GM19452 (cell line): Measurements from ENCODE around the gene USP33.
"Not testable (repeated sequence)": the region's sequence is repeated elsewhere in the genome, so short reads cannot be mapped to it uniquely, and the experiment has no call there.

ENCODE experiments used
- ATAC-seq: cut with Tn5 transposase; IDR thresholded peaks from one replicate; pipeline ENCODE4 v1.9.1; 2021; ENCODE audit not compliant: unreplicated experiment

USP33 gene

DNA sequence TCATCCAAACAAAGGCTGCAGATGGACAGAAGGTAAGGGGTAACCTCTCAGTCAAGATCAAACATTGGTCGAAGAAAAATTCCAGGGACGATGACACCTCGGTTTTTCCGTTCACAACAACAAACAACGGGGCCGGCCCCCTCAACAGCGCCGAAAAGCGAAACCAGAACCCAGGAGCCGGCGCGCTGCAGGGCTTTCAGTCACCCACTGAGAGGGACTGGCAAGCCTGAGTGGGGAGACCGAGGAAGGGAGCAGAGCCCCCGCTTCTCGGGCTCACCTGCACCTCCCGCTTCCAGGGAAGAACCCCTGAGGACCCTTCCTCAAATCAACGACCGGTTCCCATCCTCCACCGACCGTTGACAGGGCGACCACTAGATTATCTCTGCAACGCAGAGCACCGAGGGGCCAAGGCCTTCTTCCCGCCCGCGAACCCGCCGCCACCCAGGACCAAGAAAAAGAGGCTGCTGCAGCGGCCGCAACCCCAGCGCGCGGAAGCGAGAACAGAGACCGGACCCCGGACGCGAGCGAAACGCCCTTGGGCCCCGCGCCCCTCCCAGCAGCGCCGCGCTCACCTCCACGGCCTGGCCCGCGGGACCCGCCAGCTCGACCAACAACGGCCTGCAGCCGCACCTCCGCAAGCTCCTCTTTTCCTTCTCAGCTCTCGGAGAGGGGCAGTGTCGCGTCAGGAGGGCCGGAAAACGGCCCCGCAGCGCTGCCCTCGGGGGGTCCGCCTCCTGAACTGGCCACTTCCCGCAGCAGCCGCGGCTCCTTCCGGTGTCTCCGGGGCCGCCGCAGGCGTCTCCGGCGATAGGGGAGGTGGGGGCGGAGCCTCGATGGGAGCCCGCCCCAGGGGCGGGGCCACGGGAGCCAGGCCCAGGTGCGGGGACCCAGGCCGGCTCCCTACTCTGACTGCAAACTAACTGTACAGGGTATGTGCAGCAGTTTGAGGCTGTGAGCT, at the start of gene USP33:
Gene USP33, minus strand, starts transcription at position 782 of the 958 bp plus-strand sequence. CDS start 18,155 bp downstream, outside the sequence.
- peak; percentile 96 for ATAC-seq

DNA sequence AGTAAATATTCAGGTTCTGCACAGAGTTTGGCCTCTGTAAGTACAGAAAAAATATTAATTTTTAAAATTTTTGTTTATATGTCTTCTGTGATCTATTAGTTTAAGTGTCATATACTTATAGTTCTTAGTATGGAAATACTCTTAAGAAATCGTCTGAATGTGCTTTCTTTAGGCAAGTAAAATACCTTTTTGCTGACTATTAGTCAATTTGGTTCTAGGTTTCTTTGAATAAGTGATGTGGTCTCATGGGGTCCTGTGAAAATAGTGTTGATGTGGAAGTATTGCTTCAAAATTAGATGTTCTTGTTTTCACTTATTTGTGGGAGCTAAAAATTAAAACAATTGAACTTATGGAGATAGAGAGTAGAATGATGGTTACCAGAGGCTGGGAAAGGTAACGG, 43.7 kb upstream of the USP33 start:
- ATAC-seq: no peak

DNA sequence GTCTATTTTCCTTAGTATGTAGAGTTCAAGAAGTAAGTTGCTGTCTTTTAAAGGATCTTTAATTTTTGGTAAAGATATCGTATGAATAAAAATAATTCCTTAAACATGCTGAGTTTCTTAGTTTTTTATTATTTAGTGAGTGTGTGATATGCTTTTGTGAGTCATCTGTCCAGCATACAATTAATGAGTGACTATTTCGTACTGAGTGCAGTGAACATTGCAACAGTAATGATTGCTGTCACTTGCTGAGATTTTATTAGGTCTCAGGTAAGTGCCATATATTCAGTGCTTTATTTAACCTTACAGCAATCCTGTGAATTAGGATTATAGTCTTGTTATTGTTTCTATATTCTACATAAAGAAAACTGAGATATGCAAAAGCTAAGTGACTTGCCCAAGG, 42.4 kb upstream of the USP33 start:
- no peak for ATAC-seq

DNA sequence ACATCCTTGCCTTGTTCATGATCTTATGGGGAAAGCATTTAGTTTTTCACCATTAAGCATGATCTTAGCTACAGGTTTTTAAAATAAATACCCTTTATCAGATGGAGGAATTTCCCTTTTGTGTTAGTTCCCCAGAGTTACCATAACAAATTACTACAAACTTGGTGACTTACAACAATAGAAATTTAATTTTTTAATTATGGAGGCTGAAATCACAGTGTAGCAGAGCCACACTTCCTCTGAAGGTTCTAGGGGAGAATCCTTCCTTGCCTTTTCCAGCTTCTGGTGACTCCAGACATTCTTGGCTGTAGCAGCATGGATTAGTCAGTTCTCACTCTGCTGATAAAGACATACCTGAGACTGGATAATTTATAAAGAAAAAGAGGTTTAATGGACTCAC, 38.3 kb upstream of the USP33 start:
- ATAC-seq: no peak

DNA sequence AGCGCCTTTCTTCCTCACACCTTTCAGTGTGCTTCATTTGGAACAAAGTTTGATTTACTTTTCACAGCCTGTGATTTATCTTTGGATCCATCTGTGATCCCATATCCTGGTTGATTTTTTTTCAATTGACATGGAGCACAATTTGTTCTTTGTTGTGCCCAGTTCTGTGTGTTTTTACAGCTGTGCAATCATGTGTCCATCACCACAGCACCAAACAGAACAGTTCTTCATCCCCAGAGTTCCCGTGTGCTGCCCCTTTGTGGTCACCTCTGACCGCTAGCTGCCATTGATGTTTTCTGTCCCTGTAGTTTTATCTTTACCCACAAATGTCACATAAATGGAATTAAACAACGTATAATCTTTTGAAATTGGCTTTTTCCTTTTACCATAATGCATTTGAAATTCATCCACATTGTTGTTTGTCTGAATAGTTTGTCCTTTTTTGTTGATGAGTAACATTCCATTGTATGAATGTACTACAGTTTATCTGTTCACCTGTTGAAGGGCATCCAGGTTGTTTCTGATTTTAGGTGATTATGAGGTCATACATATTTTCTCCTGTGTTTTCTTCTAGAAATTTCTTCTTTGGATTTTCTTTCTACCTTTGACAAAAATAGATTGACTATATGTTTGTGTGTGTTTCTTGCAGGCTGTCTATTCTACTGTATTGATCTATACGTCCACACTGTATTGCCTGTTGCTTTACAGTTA, 37.2 kb upstream of the USP33 start:
- ATAC-seq: no peak

DNA sequence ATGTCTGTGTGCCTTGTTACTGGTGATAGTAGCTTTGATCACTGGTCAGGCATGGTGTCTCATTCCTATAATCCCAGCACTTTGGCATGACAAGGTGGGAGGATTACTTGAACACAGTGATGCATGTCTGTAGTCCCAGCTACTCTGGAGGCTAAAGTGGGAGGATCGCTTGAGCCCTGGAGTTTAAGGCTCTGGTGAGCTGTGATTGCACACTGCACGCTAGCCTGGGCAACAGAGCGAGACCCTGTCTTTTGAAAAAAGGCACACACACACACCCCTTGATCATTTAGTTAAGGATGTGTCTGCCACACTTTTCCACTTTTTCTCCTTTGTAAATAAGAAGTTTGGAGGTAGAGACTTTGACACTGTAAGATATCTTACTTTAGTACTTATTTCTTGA, 34.9 kb upstream of the USP33 start:
- ATAC-seq: no peak

DNA sequence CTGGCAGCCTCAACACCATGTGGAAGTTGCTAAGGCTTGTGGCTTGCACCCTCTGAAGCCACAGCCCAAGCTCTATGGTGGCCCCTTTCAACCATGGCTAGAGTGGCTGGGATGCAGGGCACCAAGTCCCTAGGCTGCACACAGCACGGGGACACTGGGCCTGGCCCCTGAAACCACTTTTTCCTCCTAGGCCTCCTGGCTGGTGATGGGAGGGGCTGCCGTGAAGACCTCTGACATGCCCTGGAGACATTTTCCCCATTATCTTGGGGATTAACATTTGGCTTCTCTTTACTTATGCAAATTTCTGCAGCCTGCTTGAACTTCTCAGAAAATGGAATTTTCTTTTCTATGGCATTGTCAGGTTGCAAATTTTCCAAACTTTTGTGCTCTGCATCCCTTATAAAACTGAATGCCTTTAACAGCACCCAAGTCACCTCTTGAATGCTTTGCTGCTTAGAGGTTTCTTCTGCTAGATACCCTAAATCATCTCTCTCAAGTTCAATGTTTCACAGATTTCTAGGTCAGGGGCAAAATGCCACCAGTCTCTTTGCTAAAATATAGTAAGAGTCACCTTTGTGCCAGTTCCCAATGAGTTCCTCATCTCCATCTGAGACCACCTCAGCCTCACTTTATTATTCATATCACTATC, 26.6 kb upstream of the USP33 start:
- not testable (repeated sequence) for ATAC-seq

DNA sequence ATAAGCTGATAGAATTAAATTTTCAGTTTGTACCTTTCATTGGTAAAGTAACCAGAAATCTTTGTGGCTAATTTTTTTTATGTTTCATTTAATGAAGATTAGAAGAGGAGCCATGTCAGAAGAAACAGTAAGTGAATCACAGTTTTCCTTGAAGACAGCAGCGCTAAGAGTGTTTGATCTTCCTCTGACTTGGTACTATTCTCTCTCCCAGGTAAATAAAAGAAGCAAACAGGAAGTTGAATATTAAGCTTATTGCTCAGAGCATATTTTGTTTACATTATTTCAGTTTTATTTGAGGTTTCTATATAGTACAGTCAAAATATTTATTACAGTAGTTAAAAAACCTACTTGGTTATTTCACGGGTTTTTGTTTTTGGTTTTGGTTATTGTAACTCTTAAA, 23.5 kb upstream of the USP33 start:
- no peak for ATAC-seq

DNA sequence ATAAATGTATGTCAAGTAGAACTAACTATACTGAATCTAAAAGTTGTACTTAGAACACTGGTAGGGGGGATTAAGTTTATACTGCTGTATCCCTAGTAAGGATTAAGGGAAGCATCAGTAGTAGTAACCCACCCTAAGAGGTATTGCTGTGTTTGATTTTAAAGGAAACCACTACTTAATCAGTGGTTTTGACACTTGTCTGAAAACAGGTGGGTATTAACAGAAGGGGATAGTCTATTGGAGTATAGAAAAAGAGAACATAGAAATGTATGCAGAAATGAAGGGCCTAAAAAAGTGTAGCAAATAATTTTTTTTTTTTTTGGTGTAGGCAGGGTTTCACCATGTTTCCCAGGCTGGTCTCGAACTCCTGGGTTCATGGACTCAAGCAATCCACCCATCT, 22.0 kb upstream of the USP33 start:
- no peak for ATAC-seq

DNA sequence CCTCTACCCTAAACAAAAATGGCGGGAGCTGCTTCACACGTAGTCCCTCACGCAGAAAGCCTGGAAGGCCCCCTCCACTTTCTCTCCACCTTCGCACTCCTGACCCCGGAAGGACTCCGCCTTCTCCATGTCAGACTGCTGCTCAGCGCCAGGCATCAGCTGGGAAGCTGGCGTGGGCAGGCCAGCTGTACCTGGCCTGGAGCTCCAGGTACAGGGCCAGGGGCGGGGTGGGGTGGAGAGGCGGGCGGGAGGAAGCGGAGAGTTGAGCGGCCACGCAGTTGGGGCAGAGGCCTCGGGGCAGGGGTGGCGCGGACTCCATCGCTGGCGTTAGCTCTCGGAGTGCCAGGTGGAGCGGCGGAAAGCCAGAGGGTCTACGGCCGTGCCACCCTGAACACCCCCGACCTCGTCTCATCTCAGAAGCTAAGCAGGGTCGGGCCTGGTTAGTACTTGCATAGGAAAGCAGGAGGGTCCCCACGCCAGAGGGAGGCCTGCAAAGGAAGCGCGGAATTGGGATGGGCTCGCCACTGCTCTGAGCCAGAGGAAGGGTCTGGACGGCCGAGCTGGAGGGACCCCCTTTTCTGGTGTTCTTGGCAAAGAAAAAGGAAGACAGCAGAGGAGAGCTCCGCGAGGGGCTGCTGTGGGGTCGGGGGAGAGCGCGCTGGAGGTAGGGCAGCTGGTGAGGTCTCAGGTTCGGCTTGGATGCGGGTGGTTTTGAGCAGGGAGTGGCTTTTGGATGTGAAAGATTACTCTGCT, 20.1 kb upstream of the USP33 start, which contains the start of gene MIGA1:
Gene MIGA1, plus strand, starts transcription at position 121 of the 753 bp plus-strand sequence. CDS start 3,604 bp downstream, outside the sequence.
- peak; percentile 91 for ATAC-seq

DNA sequence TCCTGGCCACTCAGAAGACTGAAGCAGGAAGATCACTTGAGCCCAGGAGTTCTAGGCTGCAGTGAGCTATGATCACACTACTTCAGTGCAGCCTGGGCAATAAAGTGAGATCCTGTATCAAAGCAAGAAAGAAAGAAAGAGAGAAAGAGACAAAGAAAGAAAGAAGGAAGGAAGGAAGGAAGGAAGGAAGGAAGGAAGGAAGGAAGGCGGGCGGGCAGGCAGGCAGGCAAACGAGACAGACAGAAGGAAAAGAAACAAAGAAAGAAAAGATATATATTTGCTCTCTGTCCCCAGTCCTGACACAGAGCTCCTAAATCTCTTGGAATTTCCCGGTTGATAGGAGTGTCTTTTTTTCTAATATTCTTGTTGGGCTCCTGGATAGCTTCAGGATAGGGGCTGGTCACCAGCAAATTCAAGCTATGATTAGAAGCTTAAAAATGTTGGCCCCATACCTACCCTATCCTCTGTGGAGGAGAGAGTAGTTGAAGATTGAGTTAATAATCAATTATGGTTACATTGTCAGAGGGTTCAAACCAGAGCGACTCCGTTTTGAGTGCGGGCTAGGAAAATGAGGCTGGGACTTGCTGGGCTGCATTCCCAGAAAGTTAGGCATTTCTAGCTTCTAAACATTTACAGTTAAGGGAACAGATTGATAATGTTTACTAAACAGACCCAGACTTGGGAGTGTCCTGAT, 16.5 kb upstream of the USP33 start:
- no peak for ATAC-seq

DNA sequence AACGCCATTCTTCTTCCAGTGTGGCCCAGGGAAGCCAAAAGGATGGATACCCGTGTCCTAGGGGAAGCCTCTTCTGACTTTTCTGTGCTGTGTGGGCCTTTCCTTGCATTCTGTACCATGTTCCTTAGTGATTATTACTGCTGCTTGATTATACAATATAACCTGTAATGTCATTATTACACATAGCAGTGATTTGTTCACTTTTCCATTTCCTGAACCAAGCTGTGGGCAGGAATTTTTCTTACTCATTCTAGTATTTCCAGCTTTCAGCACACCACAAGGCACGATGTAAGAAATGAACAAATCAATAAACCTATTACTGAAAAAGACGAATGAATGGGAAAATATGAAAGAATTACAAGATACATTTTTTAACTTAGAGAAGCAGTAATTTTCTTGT, 8.4 kb upstream of the USP33 start:
- no peak for ATAC-seq

DNA sequence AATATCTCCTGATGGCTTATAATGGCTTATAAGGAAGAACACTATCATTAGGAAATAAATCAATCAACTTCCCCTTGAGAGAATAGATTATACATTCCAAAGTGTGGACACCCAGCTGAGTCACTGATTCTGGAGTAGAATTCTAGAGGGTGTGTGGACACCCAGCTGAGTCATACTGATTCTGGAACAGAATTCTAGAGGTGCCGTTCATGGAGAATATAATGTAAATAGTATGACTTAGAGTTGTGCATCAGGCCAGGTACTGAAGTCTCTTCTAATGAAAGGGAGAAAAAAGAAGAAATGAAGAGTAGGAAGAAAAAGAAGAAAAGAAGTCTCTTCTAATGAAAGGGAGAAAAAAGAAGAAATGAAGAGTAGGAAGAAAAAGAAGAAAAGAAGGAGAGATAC, 2.4 kb upstream of the USP33 start:
- no peak for ATAC-seq

DNA sequence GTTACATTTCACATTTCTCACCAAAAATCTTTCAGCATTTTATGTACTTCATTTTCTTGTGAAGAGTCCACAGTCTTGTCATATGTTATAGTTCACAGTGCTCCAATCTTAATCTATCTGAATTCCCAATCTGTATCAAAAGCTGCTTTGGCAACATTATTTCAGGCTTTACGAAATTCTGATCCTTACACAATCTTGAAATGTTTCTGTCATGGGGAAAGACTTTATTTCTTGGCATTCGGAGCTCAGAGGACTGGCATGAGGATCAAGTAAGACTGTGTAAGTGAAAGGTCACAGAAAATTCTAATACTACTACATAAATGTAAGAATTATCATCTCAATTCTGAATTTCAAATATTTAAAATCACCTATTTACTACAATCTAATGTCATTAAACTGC, 2.0 kb downstream of the USP33 start:
- ATAC-seq: no peak

DNA sequence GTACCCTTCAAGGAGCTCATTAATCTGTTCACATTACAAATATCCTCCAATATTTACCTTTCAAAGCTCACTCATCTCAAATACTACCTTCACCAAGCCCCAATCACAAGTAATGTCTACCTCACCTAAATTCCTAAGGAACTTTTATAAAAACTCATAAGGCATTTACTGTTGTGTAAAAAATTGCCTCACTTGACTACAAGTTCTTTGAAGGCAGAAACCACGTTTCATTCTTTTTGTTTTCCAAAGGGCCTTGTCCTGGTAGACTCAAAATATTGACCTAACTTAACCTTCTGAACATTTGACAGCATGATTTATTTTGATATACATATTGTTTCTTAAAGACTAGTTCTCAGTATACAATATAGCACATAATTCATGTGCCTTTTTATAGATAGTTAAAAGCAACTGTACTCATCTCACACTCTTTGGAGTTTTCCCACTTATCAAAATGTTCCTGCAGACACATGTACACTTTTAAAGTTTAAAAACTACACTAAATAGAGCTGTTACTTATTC, 2.5 kb downstream of the USP33 start:
- no peak for ATAC-seq

DNA sequence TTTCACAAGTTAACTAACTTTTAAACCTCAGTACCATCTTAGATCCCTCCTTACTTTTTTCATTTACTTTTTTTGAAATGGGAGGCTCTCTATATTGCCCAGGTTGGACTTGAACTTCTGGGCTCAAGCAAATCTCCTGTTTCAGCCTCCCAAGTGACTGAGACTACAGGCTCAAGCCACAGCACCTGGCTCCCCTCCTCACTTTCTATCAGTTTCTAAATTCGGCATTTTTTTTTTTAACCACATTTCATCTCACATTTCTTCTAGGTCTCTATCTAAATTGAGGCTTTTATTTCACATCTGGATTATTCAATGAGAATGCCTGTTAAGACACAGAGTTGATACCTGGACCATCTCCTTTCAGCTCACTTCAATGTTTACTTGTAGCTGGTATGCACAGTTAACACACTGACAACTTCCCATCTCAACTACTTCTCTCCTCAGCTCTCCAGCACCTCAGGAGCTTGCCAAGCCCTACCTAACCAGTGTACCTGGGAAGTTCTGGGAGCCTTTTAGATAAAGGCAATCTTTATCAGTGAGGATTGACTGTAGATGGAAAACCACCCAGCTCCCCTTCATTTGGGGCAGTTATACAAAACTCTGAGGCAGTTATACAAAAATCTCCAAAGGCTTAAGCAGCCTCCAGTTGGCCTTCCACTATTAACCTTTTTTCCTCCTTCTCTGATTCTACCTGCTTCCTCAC, 3.4 kb downstream of the USP33 start:
- ATAC-seq: no peak

DNA sequence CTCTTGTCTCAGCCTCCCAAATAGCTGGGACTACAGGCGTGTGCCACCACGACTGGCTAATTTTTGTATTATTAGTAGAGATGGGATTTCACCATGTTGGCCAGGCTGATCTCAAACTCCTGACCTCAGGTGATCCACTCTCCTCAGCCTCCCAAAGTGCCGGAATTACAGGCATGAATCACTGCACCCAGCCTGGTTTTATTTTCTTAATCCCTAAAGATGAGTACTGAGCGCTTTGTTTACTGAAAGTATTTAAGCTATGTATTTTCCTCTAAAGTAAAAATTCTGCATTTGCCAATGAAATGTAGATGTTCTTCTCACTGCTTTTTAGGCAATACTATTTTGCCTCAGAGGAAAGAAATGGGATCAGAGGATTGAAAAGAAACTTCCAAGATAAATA, 10.2 kb downstream of the USP33 start:
- ATAC-seq: not testable (repeated sequence)

DNA sequence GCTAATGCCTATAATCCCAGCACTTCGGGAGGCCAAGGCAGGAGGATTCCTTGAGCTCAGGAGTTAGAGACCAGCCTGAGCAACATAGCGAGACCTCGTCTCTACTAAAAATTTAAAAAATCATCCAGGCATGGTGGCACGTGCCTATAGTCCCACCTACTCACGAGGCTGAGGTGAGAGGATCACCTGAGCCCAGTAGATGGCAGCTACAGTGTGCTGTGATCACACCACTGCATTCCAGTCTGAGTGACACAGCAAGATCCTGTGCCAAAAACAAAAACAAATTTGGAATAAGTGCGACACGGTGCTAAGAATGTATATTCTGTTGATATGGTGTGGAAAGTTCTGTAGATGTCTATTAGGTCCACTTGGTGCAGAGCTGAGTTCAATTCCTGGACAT, 15.1 kb downstream of the USP33 start:
- ATAC-seq: no peak

DNA sequence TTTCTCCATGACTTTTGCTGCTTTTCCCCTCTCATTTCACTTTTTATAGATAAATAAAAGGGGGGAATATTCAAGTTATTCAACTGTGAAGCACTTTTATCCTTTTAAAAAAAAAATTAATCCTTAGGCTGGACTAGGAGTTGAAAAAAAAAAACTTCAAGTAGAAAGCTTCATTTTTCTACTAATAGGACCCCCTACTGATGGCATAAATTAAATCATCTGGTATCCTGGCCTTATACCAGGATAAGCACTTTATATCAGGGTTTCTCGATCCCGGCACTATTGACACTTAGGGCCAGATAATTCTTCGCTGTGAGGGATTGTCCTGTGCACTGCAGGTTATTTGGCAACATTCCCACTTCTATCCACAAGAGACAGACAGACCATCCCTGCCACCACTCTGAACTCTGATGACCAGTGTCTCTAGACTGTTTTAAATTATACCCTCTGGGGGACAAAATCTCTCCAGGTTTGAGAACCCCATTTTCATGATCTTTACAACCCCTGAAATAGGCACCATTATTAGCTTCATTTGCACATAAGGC, 17.6 kb downstream of the USP33 start:
- no peak for ATAC-seq
